MM.1S (cell line): ENCODE measurements around the gene DBNDD2.

Experiments
- DNase-seq: peaks from one replicate; pipeline ENCODE4 v3.0.0-alpha.2; 2015
- H2AFZ ChIP-seq: fragments of 300-600 bp; sonication (generic); 2 replicates; pipeline ENCODE4 v1.6.0; 2016; ENCODE audit warnings: antibody characterized with exemption, low read length
- H3F3A ChIP-seq: fragments of 300-600 bp; sonication (generic); 2 replicates; pipeline ENCODE4 v1.6.1; 2016; ENCODE audit warnings: mild to moderate bottlenecking, antibody characterized with exemption, low read length, moderate library complexity, mixed read lengths; ENCODE audit not compliant: insufficient read depth
- H3K27ac ChIP-seq: fragments of 300-600 bp; sonication (generic); 2 replicates; pipeline ENCODE4 v1.5.1; 2016; ENCODE audit warnings: mild to moderate bottlenecking, low read length
- H3K27me3 ChIP-seq: fragments of 300-600 bp; sonication (generic); replicated peaks from 2 replicates; pipeline ENCODE4 v1.6.0; 2016; ENCODE audit warnings: low read length; ENCODE audit not compliant: insufficient read depth
- H3K36me3 ChIP-seq: fragments of 300-600 bp; sonication (generic); replicated peaks from 2 replicates; pipeline ENCODE4 v1.6.1; 2016; ENCODE audit warnings: mild to moderate bottlenecking, low read length, mixed read lengths; ENCODE audit not compliant: insufficient read depth
- H3K4me1 ChIP-seq: fragments of 300-600 bp; sonication (generic); 2 replicates; pipeline ENCODE4 v1.6.1; 2016; ENCODE audit warnings: low read length, mixed read lengths
- H3K4me2 ChIP-seq: fragments of 300-600 bp; sonication (generic); 2 replicates; pipeline ENCODE4 v1.6.0; 2016; ENCODE audit warnings: low read depth, low read length
- H3K4me3 ChIP-seq: fragments of 300-600 bp; sonication (generic); 2 replicates; pipeline ENCODE4 v1.5.1; 2016; ENCODE audit warnings: low read length, mixed read lengths
- H3K79me2 ChIP-seq: fragments of 300-600 bp; sonication (generic); 2 replicates; pipeline ENCODE4 v1.6.1; 2016; ENCODE audit warnings: mixed run types, low read length, mixed read lengths
- H3K9ac ChIP-seq: fragments of 300-600 bp; sonication (generic); 2 replicates; pipeline ENCODE4 v1.6.1; 2016; ENCODE audit warnings: low read length, mixed read lengths
- H3K9me2 ChIP-seq: fragments of 300-600 bp; sonication (generic); replicated peaks from 2 replicates; pipeline ENCODE4 v1.6.1; 2016; ENCODE audit warnings: mild to moderate bottlenecking, low read length, mixed read lengths; ENCODE audit not compliant: insufficient read depth
- H3K9me3 ChIP-seq: fragments of 300-600 bp; sonication (generic); replicated peaks from 2 replicates; pipeline ENCODE4 v1.6.1; 2016; ENCODE audit warnings: mild to moderate bottlenecking, low read length, mixed read lengths; ENCODE audit not compliant: insufficient read depth
- H4K20me1 ChIP-seq: fragments of 300-600 bp; sonication (generic); 2 replicates; pipeline ENCODE4 v1.6.1; 2016; ENCODE audit warnings: mild to moderate bottlenecking, low read length, moderate library complexity, mixed read lengths; ENCODE audit not compliant: insufficient read depth
- EZH2 ChIP-seq: fragments of 300-600 bp; sonication (generic); optimal IDR thresholded peaks from 2 replicates; pipeline ENCODE3; 2017; ENCODE audit warnings: low read depth, mild to moderate bottlenecking, antibody characterized with exemption, low read length, mixed read lengths
- EZH2phosphoT487 ChIP-seq: fragments of 300-600 bp; sonication (generic); IDR thresholded peaks from 2 replicates; pipeline ENCODE4 v1.6.1; 2018; ENCODE audit warnings: antibody characterized with exemption, low read length
- TF ChIP-seq, protein P1 (sequence below): fragments of 300-600 bp; sonication (generic); IDR thresholded peaks from 2 replicates; pipeline ENCODE4 v1.5.1; 2016; ENCODE audit warnings: antibody characterized with exemption, low read length, mixed read lengths

DBNDD2 gene

DNA sequence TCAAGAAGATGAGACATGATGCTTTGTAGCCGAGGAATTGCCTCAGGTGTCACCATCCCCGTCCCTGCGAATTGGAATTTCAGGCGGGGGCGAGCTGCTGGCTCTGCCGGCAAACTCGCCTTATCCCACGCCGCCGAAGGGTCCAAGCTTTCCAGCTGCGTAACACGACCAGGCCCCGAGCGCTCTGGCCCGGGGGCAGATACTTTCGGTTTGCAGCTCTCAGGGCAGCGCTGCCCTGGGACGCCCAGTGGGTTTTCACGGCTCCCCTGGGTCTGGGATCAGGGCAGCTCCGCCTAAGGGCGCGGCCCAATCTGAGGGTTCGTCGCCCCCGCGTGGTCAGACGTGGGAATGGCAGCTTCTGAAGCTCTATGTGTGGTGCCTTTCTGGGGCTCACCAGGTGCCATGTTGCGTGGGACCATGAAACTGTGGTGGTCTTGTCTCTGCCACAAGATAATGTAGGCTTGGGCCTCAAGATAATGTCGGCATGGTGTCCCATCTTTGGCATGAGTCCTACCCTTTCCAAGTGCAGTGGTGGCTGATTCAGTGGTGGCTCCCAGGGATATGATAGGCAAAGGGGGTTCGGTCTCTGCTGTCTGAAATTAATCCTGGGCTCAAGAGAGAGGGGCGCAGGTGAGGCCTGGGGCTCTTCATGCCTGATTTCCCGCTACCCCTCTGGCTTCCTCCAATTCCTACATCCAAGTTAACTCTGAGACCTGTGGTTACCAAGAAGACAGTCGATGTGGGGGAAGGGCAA lies 28.8 kb downstream of the DBNDD2 start:
- peak overlapping the region; percentile 67 for H3K4me3 ChIP-seq
- no peaks in the 10 kb centered on the region for H3K9me3 ChIP-seq
- H3K27me3 ChIP-seq: no peaks in the 10 kb centered on the region
- DNase-seq: peak; percentile 91
- no peak overlapping the region for H3K27ac ChIP-seq
- H4K20me1 ChIP-seq: no peaks in the 10 kb centered on the region
- H3K9me2 ChIP-seq: no peaks in the 10 kb centered on the region
- no peak for TF ChIP-seq EZH2phosphoT487
- TF ChIP-seq, protein P1, sequence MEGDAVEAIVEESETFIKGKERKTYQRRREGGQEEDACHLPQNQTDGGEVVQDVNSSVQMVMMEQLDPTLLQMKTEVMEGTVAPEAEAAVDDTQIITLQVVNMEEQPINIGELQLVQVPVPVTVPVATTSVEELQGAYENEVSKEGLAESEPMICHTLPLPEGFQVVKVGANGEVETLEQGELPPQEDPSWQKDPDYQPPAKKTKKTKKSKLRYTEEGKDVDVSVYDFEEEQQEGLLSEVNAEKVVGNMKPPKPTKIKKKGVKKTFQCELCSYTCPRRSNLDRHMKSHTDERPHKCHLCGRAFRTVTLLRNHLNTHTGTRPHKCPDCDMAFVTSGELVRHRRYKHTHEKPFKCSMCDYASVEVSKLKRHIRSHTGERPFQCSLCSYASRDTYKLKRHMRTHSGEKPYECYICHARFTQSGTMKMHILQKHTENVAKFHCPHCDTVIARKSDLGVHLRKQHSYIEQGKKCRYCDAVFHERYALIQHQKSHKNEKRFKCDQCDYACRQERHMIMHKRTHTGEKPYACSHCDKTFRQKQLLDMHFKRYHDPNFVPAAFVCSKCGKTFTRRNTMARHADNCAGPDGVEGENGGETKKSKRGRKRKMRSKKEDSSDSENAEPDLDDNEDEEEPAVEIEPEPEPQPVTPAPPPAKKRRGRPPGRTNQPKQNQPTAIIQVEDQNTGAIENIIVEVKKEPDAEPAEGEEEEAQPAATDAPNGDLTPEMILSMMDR: peak; percentile 93
- peak overlapping the region; percentile 57; the same call in 1 of the 2 replicates for H3K9ac ChIP-seq
- H3K4me1 ChIP-seq: peaks cover 15% of the 10 kb centered on the region
- peak overlapping the region; percentile 62 for H2AFZ ChIP-seq
- H3K36me3 ChIP-seq: no peaks in the 10 kb centered on the region
- peak overlapping the region; percentile 69 for H3K4me2 ChIP-seq
- no peaks in the 10 kb centered on the region for H3K79me2 ChIP-seq
- peaks cover 5% of the 10 kb centered on the region for H3F3A ChIP-seq

DNA sequence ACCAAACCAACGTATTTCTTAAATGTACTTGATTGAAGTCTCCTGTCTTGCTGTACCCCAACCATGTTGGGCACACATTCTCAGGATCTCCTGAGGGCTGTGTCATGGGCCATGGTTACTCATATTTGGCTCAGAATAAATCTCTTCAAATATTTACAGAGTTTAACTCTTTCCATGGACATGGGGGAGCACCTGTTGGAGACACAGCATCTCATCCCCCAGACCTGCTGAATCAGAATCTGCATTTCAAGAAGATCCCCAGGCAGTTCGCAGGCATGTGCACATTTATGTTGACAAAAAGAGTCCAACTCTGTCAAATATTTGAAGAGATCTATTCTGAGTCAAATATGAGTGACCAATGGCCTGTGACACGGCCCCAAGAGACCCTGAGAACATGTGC lies 32.3 kb downstream of the DBNDD2 start:
- Histone ChIP-seq H3K27ac (no peak overlapping the region), H3K4me2 (no peak overlapping the region)
- TF ChIP-seq EZH2 (no peak), EZH2phosphoT487 (no peak)
- TF ChIP-seq, protein P1: no peak

DNA sequence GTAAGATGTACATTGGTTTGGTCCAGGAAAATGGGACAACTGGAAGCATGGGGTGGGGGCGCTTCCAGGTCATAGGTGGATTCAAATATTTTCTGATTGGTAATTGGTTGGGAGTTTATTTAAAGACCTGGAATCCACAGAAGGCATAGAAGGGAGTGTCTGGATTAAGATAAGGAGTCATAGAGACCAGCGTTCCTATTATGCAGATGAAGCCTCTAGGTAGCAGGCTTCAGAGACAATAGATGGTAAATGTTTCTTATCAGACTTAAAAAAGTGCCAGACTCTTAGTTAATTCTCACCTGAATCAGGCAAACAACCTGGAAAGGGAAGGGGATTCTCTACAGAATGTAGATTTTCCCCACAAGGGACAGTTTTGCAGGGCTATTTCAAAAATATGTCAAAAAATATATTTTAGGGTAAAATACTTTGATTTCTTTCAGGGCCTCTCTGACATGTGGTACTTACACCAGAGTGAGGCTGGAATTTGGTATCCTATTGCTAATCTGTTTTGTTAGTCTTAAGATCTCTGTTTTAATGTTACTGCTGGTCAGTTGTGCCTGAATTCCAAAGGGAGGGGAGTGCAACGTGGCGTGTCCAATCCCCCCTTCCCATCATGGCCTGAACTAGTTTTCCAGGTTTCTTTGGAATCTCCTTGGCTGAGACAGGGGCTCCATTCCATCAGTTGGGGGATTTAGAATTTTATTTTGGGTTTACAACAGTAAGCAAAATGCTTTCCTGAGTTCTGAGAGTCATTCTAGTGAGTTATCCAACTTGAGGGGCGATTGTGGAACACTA lies 33.0 kb downstream of the DBNDD2 start:
- Histone ChIP-seq H3K27ac (no peak overlapping the region), H3K4me1 (peaks cover 13% of the 10 kb centered on the region), H2AFZ (no peak overlapping the region), H3F3A (no peaks in the 10 kb centered on the region), H3K36me3 (no peaks in the 10 kb centered on the region), H3K9me2 (no peaks in the 10 kb centered on the region), H3K9ac (no peak overlapping the region), H3K4me3 (no peak overlapping the region), H3K9me3 (no peaks in the 10 kb centered on the region), H4K20me1 (no peaks in the 10 kb centered on the region), H3K79me2 (no peaks in the 10 kb centered on the region), H3K27me3 (no peaks in the 10 kb centered on the region), H3K4me2 (no peak overlapping the region)
- DNase-seq: no peak
- TF ChIP-seq, protein P1: no peak
- TF ChIP-seq EZH2 (no peak), EZH2phosphoT487 (no peak)

More for the DNA sequence above, 32.3 kb downstream of the DBNDD2 start:
- Histone ChIP-seq H3K4me1 (peaks cover 13% of the 10 kb centered on the region), H4K20me1 (no peaks in the 10 kb centered on the region), H3K79me2 (no peaks in the 10 kb centered on the region), H3F3A (no peaks in the 10 kb centered on the region), H3K4me3 (no peak overlapping the region), H3K27me3 (no peaks in the 10 kb centered on the region), H3K36me3 (no peaks in the 10 kb centered on the region), H3K9me3 (no peaks in the 10 kb centered on the region), H2AFZ (no peak overlapping the region), H3K9ac (no peak overlapping the region), H3K9me2 (no peaks in the 10 kb centered on the region)
- DNase-seq: no peak
